Epithelial cell of esophagus (primary cell): ENCODE data around the gene CHMP1A.
"Not testable (repeated sequence)": the region's sequence is repeated elsewhere in the genome, so short reads cannot be mapped to it uniquely, and the experiment has no call there.

ENCODE experiments used
- DNase-seq: peaks from one replicate; pipeline ENCODE4 v3.0.0; 2010; ENCODE audit warnings: low read depth
- H3K4me3 ChIP-seq: 2 replicates; pipeline ENCODE4 v1.5.1; 2011; ENCODE audit warnings: mild to moderate bottlenecking, low read length, control low read depth
- CTCF ChIP-seq: IDR thresholded peaks from 2 replicates; pipeline ENCODE4 v1.5.1; 2011; ENCODE audit warnings: low read depth, mild to moderate bottlenecking, low read length, control low read depth, inconsistent platforms; ENCODE audit not compliant: insufficient read depth; ENCODE audit errors: missing control alignments

Gene CHMP1A

GRCh38 chr16:89642574-89642973, 14.9 kb downstream of the CHMP1A start:
- no peak for DNase-seq
- no peak for TF ChIP-seq CTCF

GRCh38 chr16:89641458-89642119, 15.9 kb downstream of the CHMP1A start:
- no peak for DNase-seq

More at GRCh38 chr16:89642574-89642973, 14.9 kb downstream of the CHMP1A start:
- no peak overlapping the region for H3K4me3 ChIP-seq

GRCh38 chr16:89639385-89639784, 18.1 kb downstream of the CHMP1A start:
- DNase-seq, result no peak
- no peak for TF ChIP-seq CTCF
- no peak overlapping the region for H3K4me3 ChIP-seq

More at GRCh38 chr16:89641458-89642119, 15.9 kb downstream of the CHMP1A start:
- no peak for TF ChIP-seq CTCF
- H3K4me3 ChIP-seq, result no peak overlapping the region

GRCh38 chr16:89638455-89638854, 19.1 kb downstream of the CHMP1A start:
- TF ChIP-seq CTCF, result no peak
- no peak overlapping the region for H3K4me3 ChIP-seq
- no peak for DNase-seq

GRCh38 chr16:89637379-89637778, 20.1 kb downstream of the CHMP1A start:
- TF ChIP-seq CTCF, result no peak
- no peak for DNase-seq
- no peak overlapping the region for H3K4me3 ChIP-seq

- no peak for DNase-seq
- TF ChIP-seq CTCF, result no peak
- H3K4me3 ChIP-seq, result no peak overlapping the region
Observed at GRCh38 chr16:89636663-89637062, 20.8 kb downstream of the CHMP1A start.

- not testable (repeated sequence) for H3K4me3 ChIP-seq, DNase-seq
Observed at GRCh38 chr16:89634463-89635385, 22.8 kb downstream of the CHMP1A start.
